ENCODE measurements around the gene DCX.

GRCh38 chrX:111353793-111354192 lies 58.2 kb downstream of the DCX start:
- TF ChIP-seq POLR2A (IDR thresholded peaks at IDR 0.05; ENCODE audit: low read length) (no peak), GATA1 (IDR thresholded peaks at IDR 0.05; ENCODE audit: low read depth, low read length) (no peak)
